H9 (cell line): Measurements from ENCODE around the gene LRRK1. TPM values are rescaled to one million over a fixed set of nuclear protein-coding genes. Genes with fewer than 3 reads are reported as not detected.

Source experiments
- DNase-seq: peaks from one replicate; pipeline ENCODE4 v3.0.0-alpha.2; 2017
- H2AFZ ChIP-seq: one replicate; pipeline ENCODE4 v1.6.1; 2013; ENCODE audit warnings: mild to moderate bottlenecking, low read length, control low read depth, moderate library complexity
- H2AK5ac ChIP-seq: 2 replicates; pipeline ENCODE4 v1.6.1; 2013; ENCODE audit warnings: low read length, control low read depth, mixed read lengths; ENCODE audit not compliant: insufficient read length
- H2BK120ac ChIP-seq: one replicate; pipeline ENCODE4 v1.6.1; 2013; ENCODE audit warnings: low read depth, mild to moderate bottlenecking, low read length, control low read depth, inconsistent platforms; ENCODE audit not compliant: poor library complexity, severe bottlenecking
- H2BK12ac ChIP-seq: 2 replicates; pipeline ENCODE4 v1.6.1; 2013; ENCODE audit warnings: low read length, control low read depth, mixed read lengths, low read depth; ENCODE audit not compliant: insufficient read length
- H2BK15ac ChIP-seq: 2 replicates; pipeline ENCODE4 v1.6.1; 2013; ENCODE audit warnings: low read depth, low read length, control low read depth
- H2BK20ac ChIP-seq: one replicate; pipeline ENCODE4 v1.6.1; 2013; ENCODE audit warnings: low read depth, mild to moderate bottlenecking, low read length, control low read depth, inconsistent platforms; ENCODE audit not compliant: poor library complexity, severe bottlenecking
- H2BK5ac ChIP-seq: 2 replicates; pipeline ENCODE4 v1.6.1; 2013; ENCODE audit warnings: low read length, control low read depth, mixed read lengths; ENCODE audit not compliant: insufficient read length
- H3K14ac ChIP-seq: 2 replicates; pipeline ENCODE4 v1.6.1; 2013; ENCODE audit warnings: low read length, control low read depth; ENCODE audit not compliant: insufficient read depth
- H3K18ac ChIP-seq: 2 replicates; pipeline ENCODE4 v1.6.1; 2013; ENCODE audit warnings: low read depth, mild to moderate bottlenecking, mixed read lengths, low read length, control low read depth; ENCODE audit not compliant: insufficient read length
- H3K23ac ChIP-seq: 2 replicates; pipeline ENCODE4 v1.6.1; 2013; ENCODE audit warnings: low read length, control low read depth, mixed read lengths, low read depth; ENCODE audit not compliant: insufficient read length
- H3K23me2 ChIP-seq: 2 replicates; pipeline ENCODE4 v1.6.1; 2013; ENCODE audit warnings: low read depth, mild to moderate bottlenecking, mixed read lengths, low read length, control low read depth; ENCODE audit not compliant: insufficient read length, poor library complexity, severe bottlenecking
- H3K27ac ChIP-seq: 2 replicates; pipeline ENCODE4 v1.5.1; 2013; ENCODE audit warnings: low read length, control low read depth, mixed read lengths, low read depth; ENCODE audit not compliant: insufficient read length
- H3K27me3 ChIP-seq: 2 replicates; pipeline ENCODE4 v1.6.1; 2013; ENCODE audit warnings: low read length, control low read depth, inconsistent platforms; ENCODE audit not compliant: insufficient read depth
- H3K4ac ChIP-seq: 2 replicates; pipeline ENCODE4 v1.6.1; 2013; ENCODE audit warnings: low read depth, mild to moderate bottlenecking, control low read depth, inconsistent platforms, low read length, moderate library complexity
- H3K4me1 ChIP-seq: 2 replicates; pipeline ENCODE4 v1.6.1; 2013; ENCODE audit warnings: low read length, control low read depth, inconsistent platforms; ENCODE audit not compliant: insufficient read depth
- H3K4me2 ChIP-seq: 2 replicates; pipeline ENCODE4 v1.6.1; 2013; ENCODE audit warnings: low read length, control low read depth, mixed read lengths; ENCODE audit not compliant: insufficient read length, insufficient read depth
- H3K56ac ChIP-seq: 2 replicates; pipeline ENCODE4 v1.6.1; 2013; ENCODE audit warnings: low read depth, mild to moderate bottlenecking, mixed read lengths, low read length, control low read depth; ENCODE audit not compliant: insufficient read length
- H3K79me1 ChIP-seq: 2 replicates; pipeline ENCODE4 v1.6.1; 2013; ENCODE audit warnings: low read depth, mild to moderate bottlenecking, moderate library complexity, low read length, control low read depth, inconsistent platforms; ENCODE audit not compliant: insufficient read depth, poor library complexity, severe bottlenecking
- H3K79me2 ChIP-seq: 2 replicates; pipeline ENCODE4 v1.6.1; 2013; ENCODE audit warnings: low read length, control low read depth, inconsistent platforms; ENCODE audit not compliant: insufficient read depth
- H3K9ac ChIP-seq: 2 replicates; pipeline ENCODE4 v1.6.1; 2013; ENCODE audit warnings: low read length, control low read depth, mixed read lengths; ENCODE audit not compliant: insufficient read length; ENCODE audit errors: extremely low read depth
- H3K9me3 ChIP-seq: one replicate; pipeline ENCODE4 v1.6.1; 2013; ENCODE audit warnings: low read depth, low read length, inconsistent platforms; ENCODE audit not compliant: control insufficient read depth
- H3T11ph ChIP-seq: one replicate; pipeline ENCODE4 v1.6.1; 2013; ENCODE audit warnings: mild to moderate bottlenecking, low read length, control low read depth, inconsistent platforms
- H4K20me1 ChIP-seq: one replicate; pipeline ENCODE4 v1.6.1; 2013; ENCODE audit not compliant: control insufficient read depth, insufficient read length, insufficient read depth
- H4K5ac ChIP-seq: 2 replicates; pipeline ENCODE4 v1.6.1; 2013; ENCODE audit warnings: low read depth, mild to moderate bottlenecking, mixed read lengths, low read length, control low read depth; ENCODE audit not compliant: insufficient read length
- H4K8ac ChIP-seq: replicated peaks from 2 replicates; pipeline ENCODE4 v1.6.1; 2013; ENCODE audit warnings: low read length, control low read depth, mixed read lengths, low read depth; ENCODE audit not compliant: insufficient read length
- H4K91ac ChIP-seq: 2 replicates; pipeline ENCODE4 v1.6.1; 2013; ENCODE audit warnings: low read depth, mild to moderate bottlenecking, moderate library complexity, mixed read lengths, low read length, control low read depth; ENCODE audit not compliant: insufficient read length
- H3K27ac Mint-ChIP-seq, 3 experiments: 2 replicates in 2 of 3; 3 replicates in 1 of 3; pipeline ENCODE4 v1.8.0; 2020 to 2021; ENCODE audit warnings: mixed read lengths in 3 of 3, mild to moderate bottlenecking in 1 of 3, moderate library complexity in 1 of 3
- H3K27me3 Mint-ChIP-seq: 2 replicates; pipeline ENCODE4 v1.8.0; 2021; ENCODE audit warnings: low read depth, mild to moderate bottlenecking, moderate library complexity, mixed read lengths
- H3K36me3 Mint-ChIP-seq, 3 experiments: 2 replicates in 2 of 3; 3 replicates in 1 of 3; pipeline ENCODE4 v1.8.0; 2020 to 2021; ENCODE audit warnings: low read depth in 3 of 3, mixed read lengths in 3 of 3; ENCODE audit not compliant: insufficient read depth in 1 of 3
- H3K4me1 Mint-ChIP-seq, 2 experiments: 2 replicates each; pipeline ENCODE4 v1.8.0; 2020; ENCODE audit warnings: mixed read lengths in 2 of 2
- H3K4me3 Mint-ChIP-seq, 2 experiments: 2 replicates in 1 of 2; 3 replicates in 1 of 2; pipeline ENCODE4 v1.8.0; 2020 to 2021; ENCODE audit warnings: mild to moderate bottlenecking in 2 of 2, mixed read lengths in 2 of 2, moderate library complexity in 1 of 2
- H3K9me3 Mint-ChIP-seq, 2 experiments: 2 replicates in 1 of 2; 3 replicates in 1 of 2; pipeline ENCODE4 v1.8.0; 2020; ENCODE audit warnings: mild to moderate bottlenecking in 2 of 2, mixed read lengths in 2 of 2, moderate library complexity in 1 of 2
- CTCF ChIP-seq: fragments of 200-600 bp; sonication (generic); conservative IDR thresholded peaks from 3 replicates; pipeline ENCODE4 v1.8.0; 2021; ENCODE audit warnings: antibody characterized with exemption, mild to moderate bottlenecking
- WGBS: extraction: QIAGEN DNeasy Blood & Tissue Kit; methylation state at CpG from one replicate; pipeline ENCODE4 v1.1.7; 2013; ENCODE audit warnings: missing lambda C conversion rate, low lambda C conversion rate, mixed read lengths; ENCODE audit not compliant: insufficient read length; ENCODE audit errors: extremely low coverage; 5-methylcytosine and 5-hydroxymethylcytosine counted together
- total RNA-seq: library from RNA; stranded (reverse); gene quantifications from 2 replicates; pipeline ENCODE4 v1.2.1, GENCODE V29; 2021

The LRRK1 gene
- total RNA-seq, 1 experiment from 2014 or later, result 4.0 TPM

GRCh38 chr15:100922192-100923040 is 3.3 kb downstream of the LRRK1 start:
- TF ChIP-seq CTCF, result no peak
- H3K27ac ChIP-seq, result no peak overlapping the region
- no peaks in the 10 kb centered on the region; a peak in 1 of 5 replicates for H3K9me3 Mint-ChIP-seq
- no peak overlapping the region for H2AK5ac ChIP-seq
- no peak overlapping the region for H2BK15ac ChIP-seq
- no peaks in the 10 kb centered on the region for H3K79me1 ChIP-seq
- no peak overlapping the region for H2BK12ac ChIP-seq
- H3K23ac ChIP-seq, result no peak overlapping the region
- no peak overlapping the region for H3K4ac ChIP-seq
- H3K4me1 Mint-ChIP-seq, result peaks cover 6 to 10% of the 10 kb centered on the region in 2 experiments; a peak in 3 of 4 replicates
- no peaks in the 10 kb centered on the region; a peak in 1 of 7 replicates for H3K36me3 Mint-ChIP-seq
- H3K18ac ChIP-seq, result no peak overlapping the region
- no peak overlapping the region for H2BK120ac ChIP-seq
- H4K8ac ChIP-seq, result no peak overlapping the region
- peaks cover 13% of the 10 kb centered on the region for H3K23me2 ChIP-seq
- no peak overlapping the region for H3K27ac Mint-ChIP-seq
- H4K20me1 ChIP-seq, result no peaks in the 10 kb centered on the region
- H3K4me1 ChIP-seq, result no peaks in the 10 kb centered on the region
- H3K4me3 Mint-ChIP-seq, result no peak overlapping the region
- DNase-seq, result no peak
- H4K91ac ChIP-seq, result no peak overlapping the region
- no peak overlapping the region for H3K4me2 ChIP-seq
- no peak overlapping the region for H3K14ac ChIP-seq
- no peak overlapping the region for H2BK5ac ChIP-seq
- no peaks in the 10 kb centered on the region for H3K9me3 ChIP-seq
- no peaks in the 10 kb centered on the region for H3K79me2 ChIP-seq
- no peak overlapping the region for H3K56ac ChIP-seq
- H2BK20ac ChIP-seq, result no peak overlapping the region
- no peak overlapping the region for H2AFZ ChIP-seq
- no peak overlapping the region for H3K9ac ChIP-seq
- no peak overlapping the region for H4K5ac ChIP-seq
- WGBS, result no CpG with 5 or more reads among the region's 13 CpGs
- H3K27me3 ChIP-seq, result peaks cover 28% of the 10 kb centered on the region
- H3K27me3 Mint-ChIP-seq, result peaks cover 81% of the 10 kb centered on the region
- no peak overlapping the region for H3T11ph ChIP-seq
